Uterus (tissue), 4 donors: ENCODE measurements around the gene FAF1. TPM values are rescaled to one million over a fixed set of nuclear protein-coding genes. Genes with fewer than 3 reads are reported as not detected.

ENCODE experiments used
- DNase-seq, 2 donors: peaks; one replicate each; pipeline ENCODE4 v3.0.0-alpha.2; 2019 to 2020
- H3K27ac ChIP-seq, 2 donors: fragments of 200-600 bp; sonication (generic); 1 replicate in 1 of 2; 2 replicates in 1 of 2; pipeline ENCODE4 v1.5.1; 2016 to 2018
- H3K27me3 ChIP-seq, 2 donors: fragments of 200-600 bp; sonication (generic); one replicate each; pipeline ENCODE4 v1.5.1; 2018 to 2019; ENCODE audit warnings: control low read depth in 1 of 2
- H3K36me3 ChIP-seq, 2 donors: fragments of 200-600 bp; sonication (generic); one replicate each; pipeline ENCODE4 v1.5.1; 2019; ENCODE audit warnings: control low read depth in 1 of 2
- H3K4me1 ChIP-seq, 2 donors: fragments of 200-600 bp; sonication (generic); one replicate each; pipeline ENCODE4 v1.5.1; 2018 to 2019; ENCODE audit warnings: control low read depth in 1 of 2
- H3K4me3 ChIP-seq, 2 donors: fragments of 200-600 bp; sonication (generic); 1 replicate in 1 of 2; 2 replicates in 1 of 2; pipeline ENCODE4 v1.5.1; 2018 to 2019; ENCODE audit warnings: mild to moderate bottlenecking in 1 of 2
- H3K9me3 ChIP-seq, 2 donors: fragments of 200-600 bp; sonication (generic); one replicate each; pipeline ENCODE4 v1.5.1; 2019; ENCODE audit warnings: control low read depth in 1 of 2
- CTCF ChIP-seq, 4 experiments: fragments of 200-600 bp in 2 of 4; fragments of 450-650 bp in 2 of 4; sonication (generic) in 2 of 4; IDR thresholded peaks; one replicate each; pipeline ENCODE4 v1.5.1; 2016 to 2019; ENCODE audit warnings: antibody characterized with exemption in 4 of 4, mild to moderate bottlenecking in 2 of 4, moderate library complexity in 1 of 4
- POLR2A ChIP-seq, 2 donors: fragments of 450-650 bp; IDR thresholded peaks; one replicate each; pipeline ENCODE4 v1.6.1; 2016; ENCODE audit warnings: antibody characterized with exemption in 2 of 2, mild to moderate bottlenecking in 1 of 2, moderate library complexity in 1 of 2
- intact Hi-C: fragments of 100-400 bp; cut with DNase I; formaldehyde crosslinking; loops from one replicate; pipeline ENCODE4 v1.15.1; 2023; ENCODE audit warnings: low total_unique reads
- total RNA-seq, 4 donors: library from RNA; depleted of rRNA in 3 of 4; stranded (reverse); fragments of >200 nt in 3 of 4; gene quantifications; one replicate each; pipeline versions ENCODE4 v1.1.0 to v1.2.4, GENCODE V29; 2014 to 2023
- donor health status: DM: yes; HTN: yes; CAD: no.

The FAF1 gene
- total RNA-seq, 4 donors from 2014 or later: 34.1 to 77.2 (median 64.1) TPM

DNA sequence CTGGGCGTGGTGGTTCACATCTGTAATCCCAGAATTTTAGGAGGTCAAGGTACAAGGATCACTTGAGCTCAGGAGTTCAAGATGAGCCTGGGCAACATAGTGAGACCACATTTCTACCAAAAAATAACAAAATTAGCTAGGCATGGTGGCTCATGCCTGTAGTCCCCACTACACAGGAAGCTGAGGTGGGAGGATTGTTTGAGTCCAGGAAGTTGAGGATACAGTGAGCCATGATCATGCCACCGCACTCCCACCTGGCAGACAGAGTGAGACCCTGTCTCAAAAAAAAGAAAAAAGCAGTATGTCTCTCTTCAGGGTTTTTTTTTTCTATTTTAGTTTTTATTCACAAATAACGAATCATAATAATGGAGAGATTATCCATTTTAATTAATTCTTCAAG is 303.1 kb downstream of the FAF1 start:
- no peaks in the 10 kb centered on the region for H3K9me3 ChIP-seq
- TF ChIP-seq POLR2A (IDR thresholded peaks at IDR 0.05) (no peak), CTCF (IDR thresholded peaks at IDR 0.05) (no peak)
- no peaks in the 10 kb centered on the region for H3K36me3 ChIP-seq
- no peak overlapping the region for H3K27ac ChIP-seq
- H3K4me1 ChIP-seq: no peaks in the 10 kb centered on the region
- no peak overlapping the region for H3K4me3 ChIP-seq
- intact Hi-C loops: no loop called here
- H3K27me3 ChIP-seq: no peaks in the 10 kb centered on the region
- no peak for DNase-seq

DNA sequence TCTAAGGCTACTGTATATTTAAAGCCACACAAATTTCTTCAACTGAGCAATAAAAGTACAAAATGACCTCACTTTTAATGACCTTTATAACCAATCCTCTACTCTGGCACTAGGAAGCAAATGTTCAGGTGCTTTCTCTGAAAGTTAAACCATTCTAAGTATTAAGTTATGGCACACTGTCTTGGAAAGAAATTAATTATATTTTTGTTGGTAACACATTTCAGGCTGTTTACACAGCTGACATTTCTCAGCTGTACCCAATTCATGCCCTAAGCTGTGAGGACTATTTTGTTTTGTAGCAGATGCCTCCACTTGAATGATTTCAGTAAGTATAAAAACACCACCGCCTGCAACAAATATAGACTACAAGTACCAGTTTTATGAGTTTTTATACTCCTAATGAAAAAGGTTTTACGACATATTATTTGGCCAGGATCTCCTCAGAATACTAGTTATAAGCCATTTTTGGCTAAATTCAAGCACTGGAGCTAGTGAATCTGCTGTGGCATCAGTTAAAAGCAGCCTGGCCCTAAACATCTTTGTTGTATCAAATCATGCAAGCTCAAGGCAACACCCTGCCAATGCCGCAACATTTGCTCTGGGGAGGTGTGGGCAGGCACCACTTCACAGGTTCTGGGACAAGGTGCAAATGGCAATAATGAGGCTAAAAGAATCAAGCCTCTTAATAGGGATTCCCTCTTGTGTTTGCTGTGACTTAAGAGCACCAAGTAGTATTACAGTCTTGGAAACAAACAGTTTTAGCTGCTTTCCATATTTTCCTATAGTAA is 308.4 kb downstream of the FAF1 start:
- intact Hi-C loops: no loop called here
- DNase-seq: no peak

GRCh38 chr1:50646526-50646925 is 313.5 kb downstream of the FAF1 start:
- no peaks in the 10 kb centered on the region for H3K36me3 ChIP-seq
- DNase-seq: no peak
- no peaks in the 10 kb centered on the region for H3K27me3 ChIP-seq
- no peak overlapping the region for H3K4me3 ChIP-seq
- TF ChIP-seq CTCF (IDR thresholded peaks at IDR 0.05) (no peak), POLR2A (IDR thresholded peaks at IDR 0.05) (no peak)
- H3K27ac ChIP-seq: no peak overlapping the region
- no peaks in the 10 kb centered on the region for H3K4me1 ChIP-seq
- H3K9me3 ChIP-seq: no peaks in the 10 kb centered on the region
- intact Hi-C loops: no loop called here

More for the DNA sequence above, 308.4 kb downstream of the FAF1 start:
- H3K36me3 ChIP-seq: no peaks in the 10 kb centered on the region
- no peaks in the 10 kb centered on the region for H3K9me3 ChIP-seq
- TF ChIP-seq CTCF (IDR thresholded peaks at IDR 0.05): no peak
- TF ChIP-seq POLR2A (IDR thresholded peaks at IDR 0.05): no peak
- no peaks in the 10 kb centered on the region for H3K27me3 ChIP-seq
- no peak overlapping the region for H3K4me3 ChIP-seq
- H3K4me1 ChIP-seq: no peaks in the 10 kb centered on the region
- H3K27ac ChIP-seq: no peak overlapping the region

GRCh38 chr1:50645139-50645538 is 314.9 kb downstream of the FAF1 start:
- H3K9me3 ChIP-seq: no peaks in the 10 kb centered on the region
- H3K27ac ChIP-seq: no peak overlapping the region
- no peaks in the 10 kb centered on the region for H3K36me3 ChIP-seq
- no peaks in the 10 kb centered on the region for H3K27me3 ChIP-seq
- no peak overlapping the region for H3K4me3 ChIP-seq
- TF ChIP-seq POLR2A (IDR thresholded peaks at IDR 0.05) (no peak), CTCF (IDR thresholded peaks at IDR 0.05) (no peak)
- no peaks in the 10 kb centered on the region for H3K4me1 ChIP-seq
- DNase-seq: no peak
- intact Hi-C loops: no loop called here

- no peaks in the 10 kb centered on the region for H3K27me3 ChIP-seq
These were observed 315.5 kb downstream of the FAF1 start for GRCh38 chr1:50644447-50645105.

More at GRCh38 chr1:50644447-50645105, 315.5 kb downstream of the FAF1 start:
- TF ChIP-seq CTCF (IDR thresholded peaks at IDR 0.05) (no peak), POLR2A (IDR thresholded peaks at IDR 0.05) (no peak)
- no peaks in the 10 kb centered on the region for H3K36me3 ChIP-seq
- no peak overlapping the region for H3K27ac ChIP-seq
- intact Hi-C loops: no loop called here
- H3K4me3 ChIP-seq: no peak overlapping the region
- DNase-seq: no peak
- H3K9me3 ChIP-seq: no peaks in the 10 kb centered on the region
- no peaks in the 10 kb centered on the region for H3K4me1 ChIP-seq
